ENCODE data around the gene C1orf185.
A peak's percentile ranks its signal among the peaks of the same experiment; 100 is the strongest.
"Not testable (repeated sequence)": the region's sequence is repeated elsewhere in the genome, so short reads cannot be mapped to it uniquely, and the experiment has no call there.

C1orf185 gene

GRCh38 chr1:51139474-51139873 lies 37.4 kb downstream of the C1orf185 start:
- peak; percentile 3 for DNase-seq

- DNase-seq, result no peak
These were observed 45.4 kb downstream of the C1orf185 start for GRCh38 chr1:51147394-51147793.

- no peak for DNase-seq
These were observed 52.7 kb downstream of the C1orf185 start for GRCh38 chr1:51154776-51155175.

GRCh38 chr1:51156752-51157151 lies 54.7 kb downstream of the C1orf185 start:
- no peak for DNase-seq

GRCh38 chr1:51157395-51157794 lies 55.4 kb downstream of the C1orf185 start:
- no peak for DNase-seq

GRCh38 chr1:51158263-51158662 lies 56.2 kb downstream of the C1orf185 start:
- no peak for DNase-seq

GRCh38 chr1:51162560-51162959 lies 60.5 kb downstream of the C1orf185 start:
- not testable (repeated sequence) for DNase-seq

- DNase-seq, result no peak
These were observed 63.5 kb downstream of the C1orf185 start for GRCh38 chr1:51165540-51165939.

GRCh38 chr1:51168266-51168845 lies 66.3 kb downstream of the C1orf185 start:
- no peak for DNase-seq

- no peak for DNase-seq
These were observed 66.9 kb downstream of the C1orf185 start for GRCh38 chr1:51168936-51169335.

GRCh38 chr1:51170342-51170741 lies 68.3 kb downstream of the C1orf185 start:
- DNase-seq, result no peak

- no peak for DNase-seq
These were observed 70.8 kb downstream of the C1orf185 start for GRCh38 chr1:51172811-51173210.

GRCh38 chr1:51175278-51175677 lies 73.2 kb downstream of the C1orf185 start:
- no peak for DNase-seq

- not testable (repeated sequence) for DNase-seq
These were observed 76.0 kb downstream of the C1orf185 start for GRCh38 chr1:51177988-51178387.

GRCh38 chr1:51188230-51188629 lies 86.2 kb downstream of the C1orf185 start:
- DNase-seq, result no peak

GRCh38 chr1:51189421-51190073 lies 87.5 kb downstream of the C1orf185 start:
- peak; percentile 74 for DNase-seq

GRCh38 chr1:51190961-51191360 lies 88.9 kb downstream of the C1orf185 start:
- DNase-seq, result no peak

GRCh38 chr1:51192213-51192843 lies 90.3 kb downstream of the C1orf185 start:
- DNase-seq, result peak; percentile 82

- DNase-seq, result no peak
These were observed 91.5 kb downstream of the C1orf185 start for GRCh38 chr1:51193564-51193963.

All from hematopoietic multipotent progenitor cell treated with erythropoietin and hydrocortisone succinate and interleukin-3 and kit ligand, for 8 days (in vitro differentiated cells).